Hepatocyte (in vitro differentiated cells): ENCODE measurements around the gene GNAO1.

Experiments
- CTCF ChIP-seq: fragments of 200-600 bp; sonication (generic); IDR thresholded peaks from 2 replicates; pipeline ENCODE4 v1.5.1; 2016; ENCODE audit warnings: antibody characterized with exemption, mild to moderate bottlenecking; ENCODE audit not compliant: poor library complexity
- EZH2 ChIP-seq: fragments of 200-600 bp; sonication (generic); IDR thresholded peaks from 2 replicates; pipeline ENCODE4 v1.6.1; 2016; ENCODE audit warnings: antibody characterized with exemption, mild to moderate bottlenecking, borderline replicate concordance
- EZH2phosphoT487 ChIP-seq: fragments of 200-600 bp; sonication (generic); IDR thresholded peaks from one replicate; pipeline ENCODE4 v1.6.1; 2018; ENCODE audit warnings: antibody characterized with exemption, mild to moderate bottlenecking, low read depth, moderate library complexity; ENCODE audit not compliant: unreplicated experiment, severe bottlenecking

GRCh38 chr16:56347166-56347565, 155.9 kb downstream of the GNAO1 start:
- no peak for TF ChIP-seq CTCF
- TF ChIP-seq EZH2phosphoT487: no peak
- no peak for TF ChIP-seq EZH2
